Ovary (tissue), 9 donors: ENCODE data around the gene RMI2. TPM values are rescaled to one million over a fixed set of nuclear protein-coding genes. Genes with fewer than 3 reads are reported as not detected.

Experiments used
- DNase-seq, 5 donors: peaks; one replicate each; pipeline ENCODE4 v3.0.0-alpha.2; 2019 to 2020
- H3K27ac ChIP-seq, 2 donors: fragments of 200-600 bp; one replicate each; pipeline versions ENCODE4 v1.5.1 to v1.8.0; 2019 to 2022
- H3K27me3 ChIP-seq: fragments of 200-600 bp; one replicate; pipeline ENCODE4 v1.8.0; 2022
- H3K36me3 ChIP-seq: fragments of 200-600 bp; sonication (generic); one replicate; pipeline ENCODE4 v1.5.1; 2019
- H3K4me1 ChIP-seq: one replicate; pipeline ENCODE4 v1.8.1; 2013; ENCODE audit warnings: mild to moderate bottlenecking, moderate library complexity; ENCODE audit not compliant: insufficient read depth
- H3K4me3 ChIP-seq: fragments of 200-600 bp; sonication (generic); one replicate; pipeline ENCODE4 v1.5.1; 2017
- H3K9me3 ChIP-seq, 2 donors: fragments of 200-600 bp in 1 of 2; sonication (generic) in 1 of 2; one replicate each; pipeline versions ENCODE4 v1.5.1 to v1.8.1; 2013 to 2019; ENCODE audit warnings: mild to moderate bottlenecking in 1 of 2, moderate library complexity in 1 of 2
- CTCF ChIP-seq, 3 donors: fragments of 450-650 bp in 2 of 3; fragments of 200-600 bp in 1 of 3; IDR thresholded peaks; one replicate each; pipeline versions ENCODE4 v1.5.1 to v1.8.0; 2016 to 2022; ENCODE audit warnings: antibody characterized with exemption in 3 of 3, mild to moderate bottlenecking in 1 of 3
- EP300 ChIP-seq: sonication (generic); formaldehyde crosslinking; IDR thresholded peaks from one replicate; pipeline ENCODE4 v1.6.1; 2017; ENCODE audit warnings: antibody characterized with exemption
- POLR2A ChIP-seq: fragments of 450-650 bp; IDR thresholded peaks from one replicate; pipeline ENCODE4 v1.6.1; 2017; ENCODE audit warnings: antibody characterized with exemption, mild to moderate bottlenecking, moderate library complexity
- WGBS, 3 donors: extraction: QIAGEN DNeasy Blood & Tissue Kit in 1 of 3; methylation state at CpG; one replicate each; pipeline versions ENCODE4 v1.1.5 to v1.1.7; 2013 to 2017; 5-methylcytosine and 5-hydroxymethylcytosine counted together
- intact Hi-C, 4 donors: fragments of 100-400 bp; cut with DNase I; formaldehyde crosslinking; loops; one replicate each; pipeline versions ENCODE4 v1.11.0 to v1.15.1; 2022 to 2023
- polyA plus RNA-seq, 2 donors: library from polyadenylated mRNA; stranded (reverse); fragments of 200-250 nt in 1 of 2; fragments of 350-450 nt in 1 of 2; fragmentation: Illumina TruSeq in 1 of 2; extraction: RNeasy Lipid Tissue Mini Kit (QIAGEN cat#74804) in 1 of 2; gene quantifications; one replicate each; pipeline ENCODE4 v1.2.3, GENCODE V29; 2013 to 2014
- total RNA-seq, 7 donors: library from RNA; depleted of rRNA in 2 of 7; stranded (reverse); fragments of >200 nt in 2 of 7; fragmentation: NEBNext Ultra II Directional in 3 of 7; extraction: Animal tissue kit (Norgen Biotek cat#: 25700) in 3 of 7; gene quantifications; one replicate each; pipeline versions ENCODE4 v1.1.0 to v1.2.4, GENCODE V29; 2016 to 2023
- donor health status: DM: no; HTN: no; CAD: no; lungs with moderate emphysema.
- donor health status: DM: no; HTN: no; CAD: no.
- donor health status: Bipolar disorder and iron deficiency.
- donor health status: DM: yes; HTN: yes; CAD: no.
- donor health status: DM: no; HTN: no; CAD: no.
- donor health status: DM: yes; HTN: yes; CAD: no.

Gene RMI2
- total and polyA plus RNA-seq, 9 donors, result 1.6 to 6.7 (median 3.2) TPM

GRCh38 chr16:11380836-11381235, 35.6 kb downstream of the RMI2 start:
- Histone ChIP-seq H3K36me3 (no peaks in the 10 kb centered on the region), H3K27ac (no peak overlapping the region), H3K4me1 (no peaks in the 10 kb centered on the region), H3K27me3 (no peaks in the 10 kb centered on the region), H3K9me3 (no peaks in the 10 kb centered on the region), H3K4me3 (no peak overlapping the region)
- TF ChIP-seq CTCF (IDR thresholded peaks at IDR 0.05), result no peak
- TF ChIP-seq POLR2A, result no peak
- TF ChIP-seq EP300, result no peak
- WGBS, 3 donors, result 84 to 91% (median 90%) methylated on average over 9 of the region's 9 CpGs
- intact Hi-C loops, result no loop called here
- DNase-seq, result no peak

DNA sequence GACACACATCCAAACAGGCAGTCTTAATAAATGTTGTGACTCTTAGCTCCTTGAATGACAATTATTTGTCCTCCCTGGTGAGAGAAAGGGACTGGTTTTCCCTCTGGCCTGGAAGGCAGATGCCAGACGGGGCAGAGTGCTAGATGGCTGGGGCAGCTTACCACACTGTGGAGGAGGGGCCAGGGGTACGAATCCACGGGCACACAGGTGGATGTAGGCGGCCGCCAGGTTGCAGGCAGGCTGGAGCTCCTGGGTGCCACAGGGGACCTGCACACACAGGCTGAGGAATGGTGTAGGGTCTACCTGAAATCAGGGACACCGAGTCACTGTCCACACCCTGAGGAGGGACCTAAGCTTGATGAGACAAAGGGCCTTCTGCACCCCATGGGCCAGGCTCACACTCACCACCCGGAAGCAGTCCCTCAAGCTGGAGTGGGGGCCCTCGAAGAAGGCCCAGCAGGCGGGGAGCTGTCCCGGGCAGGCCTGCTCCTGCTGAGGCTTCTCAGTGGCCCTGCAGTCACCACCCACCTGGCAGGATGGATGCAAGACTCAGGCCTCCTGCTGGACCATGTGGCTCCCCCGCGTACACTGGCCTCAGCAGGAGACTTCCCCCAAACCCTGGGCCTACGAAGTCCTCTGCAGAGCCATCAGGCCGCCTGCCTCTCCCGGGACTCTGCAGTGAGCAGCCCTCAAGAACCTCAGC, 38.4 kb downstream of the RMI2 start:
- intact Hi-C loops, result no loop called here
- TF ChIP-seq EP300 (no peak), POLR2A (no peak), CTCF (IDR thresholded peaks at IDR 0.05) (no peak)

DNA sequence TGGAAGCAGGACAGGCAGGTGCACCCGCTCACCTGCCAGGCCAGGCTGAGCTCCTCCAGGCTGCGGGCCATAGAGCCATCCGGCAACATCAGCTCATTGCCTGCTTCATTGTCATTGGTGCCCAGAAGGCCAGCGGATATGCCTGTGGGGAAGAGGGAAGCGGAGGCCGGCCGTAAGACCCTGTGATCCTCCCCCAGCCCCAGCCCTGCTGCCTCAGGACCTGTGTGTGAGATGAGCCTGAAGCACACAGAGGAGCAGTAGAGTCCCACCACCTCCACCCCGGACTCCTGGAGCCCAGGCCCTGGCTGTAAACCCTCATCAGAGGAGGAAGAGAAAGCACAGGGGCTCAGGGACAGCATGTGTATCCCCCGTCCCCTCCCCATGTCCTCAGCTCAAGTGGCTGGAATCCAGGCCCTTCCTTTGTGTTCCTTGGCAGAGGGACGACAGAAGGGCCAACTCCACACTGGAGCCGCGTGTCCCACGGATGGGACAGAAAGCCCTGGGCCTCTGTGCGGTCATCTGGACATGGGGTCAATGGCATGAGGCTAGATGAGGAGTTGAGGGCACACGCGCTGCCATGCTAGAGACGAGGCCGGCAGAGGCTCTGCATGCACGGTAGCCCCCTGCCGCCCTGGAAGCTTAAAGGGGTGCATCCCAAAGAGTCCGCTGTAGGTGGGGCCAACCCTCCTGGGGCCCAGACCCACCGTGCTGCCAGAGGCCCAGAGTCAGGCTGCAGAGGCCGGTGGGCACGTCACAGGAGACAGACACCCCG, 39.1 kb downstream of the RMI2 start:
- WGBS, 3 donors, result 81 to 90% (median 82%) methylated on average over 23 to 25 of the region's 25 CpGs
- Histone ChIP-seq H3K27me3 (no peaks in the 10 kb centered on the region), H3K4me3 (no peak overlapping the region), H3K36me3 (no peaks in the 10 kb centered on the region), H3K9me3 (no peaks in the 10 kb centered on the region), H3K4me1 (no peaks in the 10 kb centered on the region), H3K27ac (no peak overlapping the region)
- no peak for TF ChIP-seq POLR2A
- TF ChIP-seq CTCF (IDR thresholded peaks at IDR 0.05), result no peak
- TF ChIP-seq EP300, result no peak
- intact Hi-C loops, result no loop called here
- no peak for DNase-seq

More for the DNA sequence above, 38.4 kb downstream of the RMI2 start:
- no peaks in the 10 kb centered on the region for H3K4me1 ChIP-seq
- no peaks in the 10 kb centered on the region for H3K27me3 ChIP-seq
- 89 to 94% (median 91%) methylated on average over 15 of the region's 15 CpGs for WGBS, 3 donors
- no peaks in the 10 kb centered on the region for H3K36me3 ChIP-seq
- DNase-seq, result no peak
- H3K9me3 ChIP-seq, result no peaks in the 10 kb centered on the region
- no peak overlapping the region for H3K27ac ChIP-seq
- no peak overlapping the region for H3K4me3 ChIP-seq

DNA sequence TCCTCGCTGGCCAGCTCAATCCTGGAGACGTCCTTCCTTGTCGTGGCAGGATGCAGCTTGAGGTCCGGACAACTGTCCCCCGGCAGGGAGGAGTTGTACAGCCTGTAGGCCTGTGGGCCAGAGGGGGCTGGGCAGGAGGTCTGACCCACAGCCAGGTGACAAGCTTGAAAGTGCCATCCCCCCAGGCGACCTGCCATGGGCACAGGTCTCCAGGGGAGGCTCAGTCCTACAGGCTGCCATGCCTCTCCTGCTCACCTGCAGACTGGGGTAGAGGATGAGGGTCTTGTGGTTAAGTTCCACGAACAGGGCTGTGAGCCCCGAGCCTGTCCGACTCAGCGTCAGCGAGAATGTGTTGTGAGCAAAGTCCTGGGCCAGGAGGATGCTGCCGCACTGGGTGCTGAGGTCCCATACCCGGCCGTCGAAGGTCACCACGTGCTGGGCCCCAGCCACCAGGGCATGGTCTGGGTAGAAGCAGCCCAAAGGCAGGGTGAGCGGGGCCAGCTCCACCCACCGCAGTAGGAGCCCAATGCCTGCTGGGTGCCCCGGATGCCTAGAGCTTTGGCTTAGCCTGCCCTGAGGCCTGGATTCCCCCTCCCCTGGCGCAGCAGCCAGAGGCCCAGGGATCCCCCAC, 39.8 kb downstream of the RMI2 start:
- 88 to 91% (median 89%) methylated on average over 20 of the region's 20 CpGs for WGBS, 3 donors
- H3K9me3 ChIP-seq, result no peaks in the 10 kb centered on the region
- no peak for TF ChIP-seq CTCF (IDR thresholded peaks at IDR 0.05)
- no peak overlapping the region for H3K4me3 ChIP-seq
- H3K27ac ChIP-seq, result no peak overlapping the region
- intact Hi-C loops, result no loop called here
- no peaks in the 10 kb centered on the region for H3K4me1 ChIP-seq
- H3K27me3 ChIP-seq, result no peaks in the 10 kb centered on the region
- peak in 1 of 5 donors; percentile 15 for DNase-seq
- no peaks in the 10 kb centered on the region for H3K36me3 ChIP-seq
